Activated T-helper 9 cell treated with anti-CD3 and anti-CD28 coated beads, Interleukin-2, amount 50 U/mL, for 16 hours (primary cell): ENCODE measurements around the gene C1GALT1.

ENCODE experiments used
- DNase-seq: peaks from one replicate; pipeline ENCODE4 v3.0.0-alpha.2; 2020; ENCODE audit warnings: low read depth

C1GALT1 gene

DNA sequence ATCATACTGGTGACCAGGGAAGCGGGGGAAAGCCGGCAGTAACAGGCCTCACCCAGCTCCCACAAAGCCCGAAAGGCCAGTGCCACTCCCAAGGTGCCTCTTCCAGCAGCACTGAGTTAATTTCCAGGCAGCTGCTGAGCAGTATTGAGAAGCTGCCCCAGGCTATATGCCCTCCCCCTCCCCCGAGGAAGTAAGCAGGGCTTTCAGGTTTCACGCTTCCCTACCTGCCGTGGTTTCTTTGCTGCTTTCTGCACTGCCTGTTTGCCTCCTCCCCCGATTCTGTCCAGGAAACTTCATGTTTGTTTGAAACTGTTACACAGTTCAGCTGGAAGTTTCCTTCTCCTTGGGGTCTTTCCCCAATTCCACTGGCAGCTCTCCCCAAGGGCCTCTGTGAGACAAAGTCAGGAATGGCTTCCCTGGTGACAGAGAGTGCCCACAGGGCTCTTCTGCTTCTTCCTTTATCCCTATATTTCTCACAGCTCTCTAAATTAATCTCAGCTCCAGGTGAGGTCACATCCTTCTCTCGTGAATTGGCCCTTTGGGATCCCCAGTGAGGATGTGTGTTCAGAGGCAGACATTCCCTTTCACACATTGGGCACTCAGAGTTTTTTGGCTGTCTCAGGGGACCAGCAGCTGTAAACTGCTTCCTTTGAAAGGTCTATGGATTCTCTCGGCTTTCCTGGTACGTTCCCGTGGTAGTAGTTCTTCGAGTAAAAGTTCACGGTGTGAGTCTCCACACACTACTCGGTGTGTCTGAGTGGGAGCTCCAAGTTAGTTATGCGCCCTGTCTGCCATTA lies 19.4 kb downstream of the C1GALT1 start:
- DNase-seq: peak; percentile 10

DNA sequence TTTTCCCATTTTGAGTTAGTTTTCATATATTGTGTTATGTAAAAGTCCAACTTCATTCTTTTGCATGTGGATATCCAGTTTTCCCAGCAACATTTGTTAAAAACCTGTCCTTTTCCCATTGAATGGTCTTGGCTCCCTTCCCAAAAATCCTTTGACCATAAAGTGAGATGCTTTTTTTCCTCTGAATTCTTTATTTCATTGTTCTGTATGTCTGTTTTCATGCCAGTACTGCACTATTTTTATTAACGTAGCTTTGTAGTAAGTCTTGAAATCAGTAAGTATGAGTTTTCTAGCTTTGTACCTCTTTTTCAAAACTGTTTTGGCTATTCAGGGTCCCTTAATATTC lies 20.0 kb downstream of the C1GALT1 start:
- no peak for DNase-seq

DNA sequence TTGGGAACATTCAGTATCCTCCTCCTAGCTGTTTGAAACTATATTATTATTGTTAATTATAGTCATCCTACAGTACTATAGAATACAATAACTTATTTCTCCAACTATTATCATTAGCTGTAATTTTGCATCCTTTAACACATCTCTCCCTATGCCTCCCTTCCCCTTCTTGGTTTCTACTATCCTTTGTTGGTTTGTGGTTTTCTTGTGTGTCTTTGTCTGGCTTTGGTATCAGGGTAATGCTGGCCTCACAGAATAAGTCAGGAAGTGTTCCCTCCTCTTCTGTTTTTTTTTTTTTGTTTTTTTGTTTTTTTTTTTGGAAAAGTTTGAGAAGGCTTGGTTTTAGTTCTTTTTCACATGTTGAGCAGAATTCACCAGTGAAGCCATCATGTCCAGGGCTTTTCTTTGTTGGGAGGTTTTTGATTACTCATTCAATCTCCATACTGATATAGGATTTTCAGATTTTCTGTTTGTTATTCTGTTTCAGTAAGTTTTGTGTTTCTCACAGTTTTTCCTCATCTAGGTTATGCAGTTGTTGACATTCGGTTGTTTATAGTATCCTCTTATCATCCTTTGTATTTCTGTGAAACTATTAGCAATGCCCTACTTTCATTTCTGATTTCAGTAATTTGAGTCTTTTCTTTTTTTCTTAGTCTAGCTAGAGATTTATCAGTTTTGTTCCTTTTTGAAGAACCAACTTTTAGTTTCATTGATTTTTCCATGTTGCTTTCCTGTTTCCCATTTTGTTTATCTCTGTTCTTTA lies 21.6 kb downstream of the C1GALT1 start:
- no peak for DNase-seq

GRCh38 chr7:7207876-7208275 lies 25.5 kb downstream of the C1GALT1 start:
- no peak for DNase-seq

DNA sequence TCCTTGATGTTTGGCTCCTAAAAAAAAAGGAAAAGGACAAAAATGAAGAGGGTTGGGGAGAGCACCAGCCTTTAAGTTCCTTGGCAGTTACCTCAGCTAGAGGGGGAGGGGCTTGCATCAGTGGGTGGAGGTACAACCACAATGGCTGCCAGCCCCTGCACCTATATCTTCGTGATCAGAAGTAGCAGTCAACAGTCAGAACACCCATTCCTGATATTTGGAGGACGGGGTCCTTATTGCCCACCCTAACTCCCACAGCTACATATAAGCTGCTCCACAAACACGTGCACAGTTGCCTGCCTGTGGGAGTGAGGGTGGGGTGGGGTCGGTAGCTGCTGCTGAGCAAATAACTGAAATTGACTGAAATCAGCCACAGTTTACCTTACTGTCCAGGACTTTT lies 26.2 kb downstream of the C1GALT1 start:
- no peak for DNase-seq

GRCh38 chr7:7209412-7210050 lies 27.2 kb downstream of the C1GALT1 start:
- DNase-seq: no peak

- no peak for DNase-seq
These were observed 28.3 kb downstream of the C1GALT1 start for GRCh38 chr7:7210475-7211237.

GRCh38 chr7:7212612-7213011 lies 30.3 kb downstream of the C1GALT1 start:
- no peak for DNase-seq

- no peak for DNase-seq
These were observed 32.3 kb downstream of the C1GALT1 start for GRCh38 chr7:7214398-7215347.

DNA sequence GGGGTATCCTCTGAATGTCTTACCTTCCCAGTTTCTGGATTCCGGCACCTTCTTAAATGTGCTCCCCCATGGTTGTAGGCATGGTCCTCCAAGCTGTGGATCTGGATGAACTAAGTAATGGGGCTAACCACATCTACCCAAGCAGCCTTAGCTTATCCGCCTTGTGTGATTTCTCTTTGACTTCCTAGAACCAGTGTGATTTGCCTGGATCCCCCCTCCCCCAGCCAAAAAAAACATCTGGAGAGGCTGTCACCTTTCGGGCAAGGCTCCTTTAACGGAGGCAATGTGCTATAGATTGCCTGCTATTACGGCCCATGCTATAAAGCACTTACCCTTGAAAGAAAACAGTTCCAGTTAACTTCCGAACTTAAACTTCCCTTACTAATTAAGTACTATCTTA lies 33.9 kb downstream of the C1GALT1 start:
- no peak for DNase-seq

DNA sequence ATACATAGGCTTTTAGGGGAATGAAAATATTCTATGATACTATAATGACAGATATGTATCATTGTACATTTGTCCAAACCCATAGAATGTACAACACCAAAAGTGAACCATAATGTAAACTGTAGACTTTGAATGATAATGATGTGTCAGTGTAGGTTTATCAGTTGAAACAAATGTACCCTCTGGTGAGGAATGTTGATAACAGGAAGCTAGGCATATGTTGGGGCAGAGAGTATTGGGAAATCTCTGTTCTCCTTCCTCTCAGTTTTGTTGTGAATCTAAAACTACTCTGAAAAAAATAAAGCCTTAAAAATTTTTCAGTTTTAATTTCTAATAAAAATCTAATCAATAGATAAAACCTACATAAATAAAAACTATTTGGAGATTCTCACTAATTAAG lies 36.9 kb downstream of the C1GALT1 start:
- no peak for DNase-seq

- no peak for DNase-seq
These were observed 38.5 kb downstream of the C1GALT1 start for GRCh38 chr7:7220821-7221220.

GRCh38 chr7:7221599-7222038 lies 39.3 kb downstream of the C1GALT1 start:
- no peak for DNase-seq

DNA sequence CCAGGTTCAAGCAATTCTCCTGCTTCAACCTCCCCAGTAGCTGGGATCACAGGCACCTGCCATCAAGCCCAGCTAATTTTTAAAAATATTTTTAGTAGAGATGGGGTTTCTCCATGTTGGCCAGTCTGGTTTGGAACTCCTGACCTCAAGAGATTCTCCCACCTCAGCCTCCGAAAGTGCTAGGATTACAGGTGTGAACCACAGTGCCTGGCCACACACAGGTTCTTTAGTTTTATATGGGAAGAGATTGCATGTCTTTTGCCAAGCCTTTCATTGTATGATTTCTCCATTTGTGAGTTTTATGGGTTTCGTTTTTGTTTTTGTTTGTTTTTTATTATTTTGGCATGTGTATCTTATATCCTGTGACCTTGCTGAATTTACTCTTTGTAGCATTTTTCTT lies 40.9 kb downstream of the C1GALT1 start:
- DNase-seq: no peak

- DNase-seq: no peak
These were observed 44.1 kb downstream of the C1GALT1 start for GRCh38 chr7:7226407-7226806.

- no peak for DNase-seq
These were observed 46.1 kb downstream of the C1GALT1 start for GRCh38 chr7:7228472-7228871.

- no peak for DNase-seq
These were observed 46.6 kb downstream of the C1GALT1 start for GRCh38 chr7:7228967-7229366.

DNA sequence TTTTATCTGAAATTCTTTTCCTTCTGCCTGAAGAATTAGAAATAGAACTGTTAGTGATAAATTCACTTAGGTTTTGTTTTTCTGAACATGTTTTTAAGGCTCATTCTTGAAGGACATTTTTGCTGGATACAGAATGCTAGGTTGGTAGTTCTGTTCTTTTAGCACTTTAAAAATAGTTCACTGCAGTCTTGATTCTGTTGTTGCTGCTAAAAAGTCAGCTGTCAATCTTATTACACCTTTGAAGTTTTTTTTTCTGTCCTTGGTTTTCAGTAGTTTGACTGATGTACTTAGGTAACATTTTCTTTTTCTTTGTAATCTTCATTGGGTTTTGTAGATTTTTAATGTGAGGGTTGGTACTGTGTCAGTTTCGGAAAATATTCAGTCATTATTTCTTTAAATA lies 48.7 kb downstream of the C1GALT1 start:
- no peak for DNase-seq

DNA sequence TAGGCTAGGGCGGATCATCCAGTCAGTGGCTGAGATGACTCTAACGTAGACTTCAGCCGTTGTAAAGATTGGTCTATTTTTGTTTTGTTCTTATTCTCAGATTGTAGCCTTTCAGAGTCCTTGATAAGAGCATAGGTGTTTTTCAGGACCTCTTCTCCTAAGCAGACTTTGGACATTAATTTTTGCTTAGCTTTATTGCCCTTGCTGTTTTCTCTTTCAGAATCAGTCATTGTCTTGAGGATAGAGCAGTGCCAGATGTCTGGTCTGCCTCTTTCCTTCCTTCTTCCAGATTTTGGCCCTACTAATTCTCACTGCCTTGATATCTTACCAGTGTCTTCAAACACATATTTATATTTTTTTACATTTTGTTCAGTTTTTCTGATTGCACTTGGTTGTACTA lies 49.5 kb downstream of the C1GALT1 start:
- no peak for DNase-seq

- no peak for DNase-seq
These were observed 53.0 kb downstream of the C1GALT1 start for GRCh38 chr7:7235347-7235746.

- no peak for DNase-seq
These were observed 53.7 kb downstream of the C1GALT1 start for GRCh38 chr7:7236041-7236440.
